Cardiac fibroblast (primary cell): Measurements from ENCODE around the gene RHOH.
A peak's percentile ranks its signal among the peaks of the same experiment; 100 is the strongest.

Experiments
- DNase-seq, 2 donors: peaks; one replicate each; pipeline versions ENCODE4 v3.0.0 to v3.0.0-alpha.2; 2010; ENCODE audit warnings: low read depth in 2 of 2
- H3K4me3 ChIP-seq, 2 donors: replicated peaks in 1 of 2; 1 replicate in 1 of 2; 2 replicates in 1 of 2; pipeline ENCODE4 v1.5.1; 2011; ENCODE audit warnings: low read depth in 2 of 2, low read length in 2 of 2, mild to moderate bottlenecking in 2 of 2, moderate library complexity in 1 of 2
- TF ChIP-seq, protein P1 (sequence below): IDR thresholded peaks from one replicate; pipeline ENCODE4 v1.5.1; 2011; ENCODE audit warnings: low read depth, mild to moderate bottlenecking, low read length, inconsistent platforms

RHOH gene

DNA sequence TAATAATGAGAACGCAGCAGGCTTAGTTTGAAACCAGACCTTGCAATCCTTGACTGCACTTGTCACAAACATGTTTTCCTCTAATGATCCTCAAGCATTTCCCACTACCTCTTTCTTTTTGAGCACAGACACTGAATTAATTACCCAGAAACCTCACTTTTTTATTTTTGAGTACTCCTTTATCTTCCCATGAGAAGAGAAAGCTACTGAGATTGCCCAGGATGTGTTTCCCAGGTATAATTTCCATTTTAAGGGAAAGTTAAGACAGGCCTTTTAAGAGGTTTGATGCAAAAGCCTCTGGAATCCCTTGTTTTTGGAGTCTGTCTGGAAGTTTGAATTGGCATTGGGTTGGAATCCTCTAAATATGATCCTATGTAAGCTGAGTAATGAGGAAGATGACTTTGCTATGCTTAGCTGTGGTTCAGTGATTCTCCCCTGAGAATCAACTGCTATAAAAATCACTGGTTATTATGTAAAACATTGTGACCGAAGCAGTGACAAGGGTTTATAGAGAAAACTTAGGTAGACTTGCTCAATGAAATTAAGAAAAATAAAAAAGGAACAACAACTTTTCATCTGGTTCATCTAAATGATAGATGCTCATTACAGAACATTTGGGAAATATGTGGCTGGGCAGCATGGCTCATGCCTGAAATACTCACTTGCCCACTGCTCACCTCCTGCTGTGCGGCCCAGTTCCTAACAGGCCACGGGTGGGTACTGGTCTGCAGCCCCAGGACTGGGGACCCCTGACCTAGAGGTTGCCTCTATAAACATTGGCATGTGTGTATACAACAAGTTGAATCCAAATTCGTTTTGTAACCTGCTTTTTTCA, 10.8 kb upstream of the RHOH start:
- DNase-seq, result peak in 1 of 2 donors; percentile 74
- no peak overlapping the region for H3K4me3 ChIP-seq
- TF ChIP-seq, protein P1, sequence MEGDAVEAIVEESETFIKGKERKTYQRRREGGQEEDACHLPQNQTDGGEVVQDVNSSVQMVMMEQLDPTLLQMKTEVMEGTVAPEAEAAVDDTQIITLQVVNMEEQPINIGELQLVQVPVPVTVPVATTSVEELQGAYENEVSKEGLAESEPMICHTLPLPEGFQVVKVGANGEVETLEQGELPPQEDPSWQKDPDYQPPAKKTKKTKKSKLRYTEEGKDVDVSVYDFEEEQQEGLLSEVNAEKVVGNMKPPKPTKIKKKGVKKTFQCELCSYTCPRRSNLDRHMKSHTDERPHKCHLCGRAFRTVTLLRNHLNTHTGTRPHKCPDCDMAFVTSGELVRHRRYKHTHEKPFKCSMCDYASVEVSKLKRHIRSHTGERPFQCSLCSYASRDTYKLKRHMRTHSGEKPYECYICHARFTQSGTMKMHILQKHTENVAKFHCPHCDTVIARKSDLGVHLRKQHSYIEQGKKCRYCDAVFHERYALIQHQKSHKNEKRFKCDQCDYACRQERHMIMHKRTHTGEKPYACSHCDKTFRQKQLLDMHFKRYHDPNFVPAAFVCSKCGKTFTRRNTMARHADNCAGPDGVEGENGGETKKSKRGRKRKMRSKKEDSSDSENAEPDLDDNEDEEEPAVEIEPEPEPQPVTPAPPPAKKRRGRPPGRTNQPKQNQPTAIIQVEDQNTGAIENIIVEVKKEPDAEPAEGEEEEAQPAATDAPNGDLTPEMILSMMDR, result no peak

DNA sequence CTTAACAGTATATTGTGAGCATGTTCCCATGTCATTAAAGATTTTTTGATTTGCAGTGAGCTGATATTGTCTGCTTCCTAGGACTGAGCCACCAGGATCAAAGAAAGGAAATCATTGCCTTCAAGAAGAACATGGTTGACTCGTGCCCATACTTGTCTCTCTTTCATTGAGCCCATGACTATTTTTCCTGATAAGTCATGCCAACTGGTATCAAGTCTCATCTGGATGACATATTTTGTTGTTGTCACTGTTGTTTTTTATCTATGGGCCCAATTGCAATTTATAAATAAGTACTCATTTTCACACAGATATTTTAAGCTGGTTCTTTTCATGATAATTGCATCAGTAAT, 10.2 kb upstream of the RHOH start:
- no peak for DNase-seq
- no peak overlapping the region for H3K4me3 ChIP-seq
- TF ChIP-seq, protein P1, result no peak

DNA sequence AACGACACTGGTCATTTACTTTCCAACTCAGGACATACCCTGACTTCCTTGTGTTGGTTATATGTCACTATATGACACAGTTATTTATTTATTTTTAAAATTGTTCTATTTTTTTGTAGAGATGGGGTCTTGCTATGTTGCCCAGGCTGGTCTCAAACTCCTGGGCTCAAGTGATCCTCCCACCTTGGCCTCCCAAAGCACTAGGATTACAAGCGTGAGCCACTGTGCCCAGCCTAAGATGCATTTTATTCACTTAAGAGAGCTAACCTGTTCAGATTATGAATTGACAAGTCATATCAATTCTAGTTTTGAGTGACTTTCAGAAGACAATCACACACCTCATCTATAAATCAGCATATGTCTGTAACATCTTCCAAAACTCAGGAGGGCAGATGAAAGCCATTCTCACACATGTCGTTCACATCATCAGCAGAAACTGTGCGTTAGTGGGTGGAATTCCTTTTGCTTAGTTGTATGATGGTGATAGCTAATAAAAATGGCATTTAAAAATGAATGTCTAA, 9.4 kb upstream of the RHOH start:
- TF ChIP-seq, protein P1, result no peak
- DNase-seq, result no peak
- no peak overlapping the region for H3K4me3 ChIP-seq

DNA sequence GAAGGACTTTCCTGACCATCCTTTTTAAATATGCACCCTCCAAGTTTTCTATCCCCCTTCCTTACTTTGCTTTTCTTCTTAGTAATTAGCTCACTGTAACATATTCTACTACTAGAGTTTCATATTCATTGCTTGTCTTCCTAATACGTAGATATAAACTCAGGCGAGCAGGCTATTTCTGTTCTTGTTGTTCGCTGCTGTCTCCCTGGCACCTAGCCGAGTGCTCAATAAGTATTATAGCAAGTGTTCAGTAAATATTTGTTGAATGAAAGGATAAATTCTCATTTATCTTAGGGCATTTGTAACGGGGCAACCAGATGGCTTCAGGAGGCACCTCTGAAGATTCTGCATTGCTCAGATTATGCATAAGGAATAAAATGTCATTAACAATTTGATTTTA, 6.8 kb upstream of the RHOH start:
- no peak for DNase-seq
- no peak overlapping the region for H3K4me3 ChIP-seq
- TF ChIP-seq, protein P1, result no peak

DNA sequence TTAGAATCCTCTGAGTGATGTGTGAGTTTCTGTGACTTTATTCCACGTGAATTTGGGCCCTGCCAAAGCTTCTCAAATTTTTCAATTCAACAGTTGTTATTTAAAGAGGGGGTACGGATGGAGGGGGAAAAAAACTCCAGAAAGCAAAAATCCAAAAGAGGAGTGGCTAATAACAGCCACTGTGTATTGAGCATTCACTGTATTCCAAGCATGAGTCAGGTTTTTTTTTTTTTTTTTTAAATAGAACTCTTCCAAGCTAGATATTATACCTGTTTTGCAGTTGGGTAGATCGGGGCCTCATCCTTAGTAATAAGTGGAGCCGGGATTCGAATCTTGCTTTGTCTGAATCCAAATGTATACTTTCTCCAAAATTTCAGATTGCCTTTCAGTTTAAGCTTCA, 6.4 kb upstream of the RHOH start:
- DNase-seq, result no peak
- H3K4me3 ChIP-seq, result no peak overlapping the region
- TF ChIP-seq, protein P1, result no peak

DNA sequence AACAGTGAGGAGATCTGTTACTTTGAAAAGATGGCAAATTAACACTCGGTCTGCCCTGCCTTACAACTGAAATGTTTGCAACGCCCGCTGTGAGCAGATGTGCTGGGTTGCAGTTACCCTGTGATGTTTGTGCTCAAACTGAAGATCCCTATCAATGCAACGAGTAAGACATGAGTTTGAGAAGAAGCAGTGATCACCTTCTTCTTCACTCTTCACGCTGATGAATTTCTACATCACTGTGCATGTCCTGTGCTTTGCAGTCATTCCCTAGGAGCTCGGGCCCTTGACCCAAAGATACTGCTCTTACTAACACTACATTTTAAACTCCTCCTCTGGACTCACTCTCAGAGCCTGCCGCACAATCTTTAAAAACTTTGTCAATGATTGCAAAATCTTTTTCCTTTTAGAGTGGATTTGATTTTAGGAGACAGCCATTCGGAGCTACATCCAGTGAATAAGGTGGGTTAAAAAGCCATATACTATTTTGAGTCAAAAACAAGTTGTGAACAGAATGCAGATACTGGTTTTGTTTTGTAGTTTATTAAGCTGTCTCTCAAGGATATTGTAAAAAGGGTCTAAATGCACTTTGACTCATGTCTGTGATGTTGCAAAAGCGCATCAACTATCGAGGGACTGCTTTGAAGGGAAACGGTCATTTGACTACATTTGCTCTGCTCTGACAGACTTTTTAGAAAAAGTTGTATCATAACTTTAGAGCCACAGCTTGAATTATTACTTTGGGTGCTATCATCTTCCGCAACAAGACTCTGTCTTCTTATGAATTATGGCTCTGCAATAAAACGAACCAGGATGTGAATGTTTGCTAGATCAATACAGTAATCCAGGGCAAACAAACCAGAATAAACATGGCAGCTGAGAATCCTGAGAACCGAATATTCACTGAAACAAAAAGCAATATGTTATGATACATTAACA, 5.7 kb upstream of the RHOH start:
- H3K4me3 ChIP-seq, result no peak overlapping the region
- TF ChIP-seq, protein P1, result no peak
- DNase-seq, result no peak
